Thoracic aorta (tissue), 2 donors: ENCODE data around the gene CYTH1. TPM values are rescaled to one million over a fixed set of nuclear protein-coding genes. Genes with fewer than 3 reads are reported as not detected.

ENCODE experiments used
- ATAC-seq: fragments of 150-250 bp; one replicate; pipeline ENCODE4 v1.8.0; 2017; ENCODE audit warnings: low read depth; ENCODE audit not compliant: insufficient number of reproducible peaks, low FRiP score
- DNase-seq: peaks from one replicate; pipeline ENCODE4 v3.0.0-alpha.2; 2020; ENCODE audit warnings: low spot score
- H3K27ac ChIP-seq, 2 donors: fragments of 200-600 bp; sonication (generic); 1 replicate in 1 of 2; 2 replicates in 1 of 2; pipeline ENCODE4 v1.5.1; 2016; ENCODE audit warnings: mild to moderate bottlenecking in 2 of 2, moderate library complexity in 2 of 2
- H3K27me3 ChIP-seq: fragments of 200-600 bp; sonication (generic); replicated peaks from 2 replicates; pipeline ENCODE4 v1.6.0; 2016; ENCODE audit warnings: mild to moderate bottlenecking; ENCODE audit not compliant: insufficient read depth
- H3K36me3 ChIP-seq: fragments of 200-600 bp; sonication (generic); one replicate; pipeline ENCODE4 v1.5.1; 2016
- H3K4me1 ChIP-seq, 2 donors: fragments of 200-600 bp; sonication (generic); 1 replicate in 1 of 2; 2 replicates in 1 of 2; pipeline versions ENCODE4 v1.5.1 to v1.6.0; 2016; ENCODE audit warnings: low read depth in 2 of 2, mild to moderate bottlenecking in 1 of 2; ENCODE audit not compliant: control insufficient read depth in 1 of 2
- H3K4me3 ChIP-seq: fragments of 200-600 bp; sonication (generic); 2 replicates; pipeline ENCODE4 v1.5.1; 2016; ENCODE audit warnings: mild to moderate bottlenecking
- H3K9me3 ChIP-seq: fragments of 200-600 bp; sonication (generic); 2 replicates; pipeline ENCODE4 v1.5.1; 2016
- CTCF ChIP-seq: fragments of 200-600 bp; sonication (generic); IDR thresholded peaks from one replicate; pipeline ENCODE4 v1.5.1; 2019; ENCODE audit warnings: antibody characterized with exemption
- total RNA-seq, 2 donors: library from RNA; depleted of rRNA; stranded (reverse); fragments of >200 nt; gene quantifications; one replicate each; pipeline versions ENCODE4 v1.1.0 to v1.2.3, GENCODE V29; 2016

The CYTH1 gene
- total RNA-seq, 2 donors from 2014 or later, result 79.2 to 79.4 TPM

- H3K4me1 ChIP-seq, result no peaks in the 10 kb centered on the region
- DNase-seq (no peak), ATAC-seq (no peak)
- H3K9me3 ChIP-seq, result no peaks in the 10 kb centered on the region
- H3K36me3 ChIP-seq, result no peaks in the 10 kb centered on the region
- H3K4me3 ChIP-seq, result no peak overlapping the region
- no peaks in the 10 kb centered on the region for H3K27me3 ChIP-seq
- no peak for TF ChIP-seq CTCF
- no peak overlapping the region for H3K27ac ChIP-seq
Observed at GRCh38 chr17:78667741-78668640, 114.1 kb downstream of the CYTH1 start.

- ATAC-seq (no peak), DNase-seq (no peak)
- Histone ChIP-seq H3K36me3 (no peaks in the 10 kb centered on the region), H3K4me3 (no peak overlapping the region), H3K27me3 (no peaks in the 10 kb centered on the region), H3K4me1 (no peaks in the 10 kb centered on the region), H3K27ac (peak overlapping the region in 1 of 2 donors; percentile 37), H3K9me3 (no peaks in the 10 kb centered on the region)
- TF ChIP-seq CTCF, result no peak
Observed at GRCh38 chr17:78667091-78667490, 115.0 kb downstream of the CYTH1 start.

GRCh38 chr17:78665952-78666920, 115.8 kb downstream of the CYTH1 start:
- Histone ChIP-seq H3K36me3 (no peaks in the 10 kb centered on the region), H3K4me1 (no peaks in the 10 kb centered on the region), H3K4me3 (no peak overlapping the region), H3K27me3 (no peaks in the 10 kb centered on the region), H3K9me3 (no peaks in the 10 kb centered on the region), H3K27ac (peak overlapping the region in 1 of 2 donors; percentile 37)
- DNase-seq (no peak), ATAC-seq (no peak)
- no peak for TF ChIP-seq CTCF

GRCh38 chr17:78665387-78665951, 116.6 kb downstream of the CYTH1 start:
- Histone ChIP-seq H3K4me3 (no peak overlapping the region), H3K36me3 (no peaks in the 10 kb centered on the region), H3K9me3 (no peaks in the 10 kb centered on the region), H3K4me1 (no peaks in the 10 kb centered on the region), H3K27ac (peak overlapping the region in 1 of 2 donors; percentile 20), H3K27me3 (no peaks in the 10 kb centered on the region)
- TF ChIP-seq CTCF, result no peak
- no peak for ATAC-seq
- no peak for DNase-seq
